ENCODE measurements around the gene FOS. TPM values are rescaled to one million over a fixed set of nuclear protein-coding genes. Genes with fewer than 3 reads are reported as not detected.

The FOS gene
- total and polyA plus RNA-seq, 2 of the 13 experiments (the other 11 are each of a cell fraction or from before 2014, with no cell fraction given), result 15.9 to 24.2 TPM

DNA sequence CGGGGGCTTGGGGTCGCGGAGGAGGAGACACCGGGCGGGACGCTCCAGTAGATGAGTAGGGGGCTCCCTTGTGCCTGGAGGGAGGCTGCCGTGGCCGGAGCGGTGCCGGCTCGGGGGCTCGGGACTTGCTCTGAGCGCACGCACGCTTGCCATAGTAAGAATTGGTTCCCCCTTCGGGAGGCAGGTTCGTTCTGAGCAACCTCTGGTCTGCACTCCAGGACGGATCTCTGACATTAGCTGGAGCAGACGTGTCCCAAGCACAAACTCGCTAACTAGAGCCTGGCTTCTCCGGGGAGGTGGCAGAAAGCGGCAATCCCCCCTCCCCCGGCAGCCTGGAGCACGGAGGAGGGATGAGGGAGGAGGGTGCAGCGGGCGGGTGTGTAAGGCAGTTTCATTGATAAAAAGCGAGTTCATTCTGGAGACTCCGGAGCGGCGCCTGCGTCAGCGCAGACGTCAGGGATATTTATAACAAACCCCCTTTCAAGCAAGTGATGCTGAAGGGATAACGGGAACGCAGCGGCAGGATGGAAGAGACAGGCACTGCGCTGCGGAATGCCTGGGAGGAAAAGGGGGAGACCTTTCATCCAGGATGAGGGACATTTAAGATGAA is 630 bp downstream of the FOS start (continued):
- TF ChIP-seq, protein P1, sequence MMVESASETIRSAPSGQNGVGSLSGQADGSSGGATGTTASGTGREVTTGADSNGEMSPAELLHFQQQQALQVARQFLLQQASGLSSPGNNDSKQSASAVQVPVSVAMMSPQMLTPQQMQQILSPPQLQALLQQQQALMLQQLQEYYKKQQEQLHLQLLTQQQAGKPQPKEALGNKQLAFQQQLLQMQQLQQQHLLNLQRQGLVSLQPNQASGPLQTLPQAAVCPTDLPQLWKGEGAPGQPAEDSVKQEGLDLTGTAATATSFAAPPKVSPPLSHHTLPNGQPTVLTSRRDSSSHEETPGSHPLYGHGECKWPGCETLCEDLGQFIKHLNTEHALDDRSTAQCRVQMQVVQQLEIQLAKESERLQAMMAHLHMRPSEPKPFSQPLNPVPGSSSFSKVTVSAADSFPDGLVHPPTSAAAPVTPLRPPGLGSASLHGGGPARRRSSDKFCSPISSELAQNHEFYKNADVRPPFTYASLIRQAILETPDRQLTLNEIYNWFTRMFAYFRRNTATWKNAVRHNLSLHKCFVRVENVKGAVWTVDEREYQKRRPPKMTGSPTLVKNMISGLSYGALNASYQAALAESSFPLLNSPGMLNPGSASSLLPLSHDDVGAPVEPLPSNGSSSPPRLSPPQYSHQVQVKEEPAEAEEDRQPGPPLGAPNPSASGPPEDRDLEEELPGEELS (CRISPR knock-in tag; IDR thresholded peaks at IDR 0.05), result no peak
- TF ChIP-seq ASH2L (IDR thresholded peaks at IDR 0.05; ENCODE audit: insufficient read length, low read depth, low read length) (peak; percentile 47), SRF (IDR thresholded peaks at IDR 0.05; ENCODE audit: low read depth, low read length) (no peak), AHR (CRISPR knock-in tag; IDR thresholded peaks at IDR 0.05) (no peak), ZNF709 (CRISPR knock-in tag; IDR thresholded peaks at IDR 0.05) (no peak), AGO1 (IDR thresholded peaks at IDR 0.05; ENCODE audit: low read depth, low read length, poor library complexity, severe bottlenecking) (peak; percentile 24), ZNF383 (CRISPR knock-in tag; IDR thresholded peaks at IDR 0.05; ENCODE audit: borderline replicate concordance) (no peak), JARID2 (CRISPR knock-in tag; IDR thresholded peaks at IDR 0.05; ENCODE audit: insufficient replicate concordance) (no peak), ZFP62 (CRISPR knock-in tag; IDR thresholded peaks at IDR 0.05) (no peak), HNRNPL (IDR thresholded peaks at IDR 0.05; ENCODE audit: low read depth, low read length) (no peak)
- TF ChIP-seq, protein P2, sequence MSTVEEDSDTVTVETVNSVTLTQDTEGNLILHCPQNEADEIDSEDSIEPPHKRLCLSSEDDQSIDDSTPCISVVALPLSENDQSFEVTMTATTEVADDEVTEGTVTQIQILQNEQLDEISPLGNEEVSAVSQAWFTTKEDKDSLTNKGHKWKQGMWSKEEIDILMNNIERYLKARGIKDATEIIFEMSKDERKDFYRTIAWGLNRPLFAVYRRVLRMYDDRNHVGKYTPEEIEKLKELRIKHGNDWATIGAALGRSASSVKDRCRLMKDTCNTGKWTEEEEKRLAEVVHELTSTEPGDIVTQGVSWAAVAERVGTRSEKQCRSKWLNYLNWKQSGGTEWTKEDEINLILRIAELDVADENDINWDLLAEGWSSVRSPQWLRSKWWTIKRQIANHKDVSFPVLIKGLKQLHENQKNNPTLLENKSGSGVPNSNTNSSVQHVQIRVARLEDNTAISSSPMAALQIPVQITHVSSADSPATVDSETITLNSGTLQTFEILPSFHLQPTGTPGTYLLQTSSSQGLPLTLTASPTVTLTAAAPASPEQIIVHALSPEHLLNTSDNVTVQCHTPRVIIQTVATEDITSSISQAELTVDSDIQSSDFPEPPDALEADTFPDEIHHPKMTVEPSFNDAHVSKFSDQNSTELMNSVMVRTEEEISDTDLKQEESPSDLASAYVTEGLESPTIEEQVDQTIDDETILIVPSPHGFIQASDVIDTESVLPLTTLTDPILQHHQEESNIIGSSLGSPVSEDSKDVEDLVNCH (CRISPR knock-in tag; IDR thresholded peaks at IDR 0.05), result no peak
- TF ChIP-seq, protein P3, sequence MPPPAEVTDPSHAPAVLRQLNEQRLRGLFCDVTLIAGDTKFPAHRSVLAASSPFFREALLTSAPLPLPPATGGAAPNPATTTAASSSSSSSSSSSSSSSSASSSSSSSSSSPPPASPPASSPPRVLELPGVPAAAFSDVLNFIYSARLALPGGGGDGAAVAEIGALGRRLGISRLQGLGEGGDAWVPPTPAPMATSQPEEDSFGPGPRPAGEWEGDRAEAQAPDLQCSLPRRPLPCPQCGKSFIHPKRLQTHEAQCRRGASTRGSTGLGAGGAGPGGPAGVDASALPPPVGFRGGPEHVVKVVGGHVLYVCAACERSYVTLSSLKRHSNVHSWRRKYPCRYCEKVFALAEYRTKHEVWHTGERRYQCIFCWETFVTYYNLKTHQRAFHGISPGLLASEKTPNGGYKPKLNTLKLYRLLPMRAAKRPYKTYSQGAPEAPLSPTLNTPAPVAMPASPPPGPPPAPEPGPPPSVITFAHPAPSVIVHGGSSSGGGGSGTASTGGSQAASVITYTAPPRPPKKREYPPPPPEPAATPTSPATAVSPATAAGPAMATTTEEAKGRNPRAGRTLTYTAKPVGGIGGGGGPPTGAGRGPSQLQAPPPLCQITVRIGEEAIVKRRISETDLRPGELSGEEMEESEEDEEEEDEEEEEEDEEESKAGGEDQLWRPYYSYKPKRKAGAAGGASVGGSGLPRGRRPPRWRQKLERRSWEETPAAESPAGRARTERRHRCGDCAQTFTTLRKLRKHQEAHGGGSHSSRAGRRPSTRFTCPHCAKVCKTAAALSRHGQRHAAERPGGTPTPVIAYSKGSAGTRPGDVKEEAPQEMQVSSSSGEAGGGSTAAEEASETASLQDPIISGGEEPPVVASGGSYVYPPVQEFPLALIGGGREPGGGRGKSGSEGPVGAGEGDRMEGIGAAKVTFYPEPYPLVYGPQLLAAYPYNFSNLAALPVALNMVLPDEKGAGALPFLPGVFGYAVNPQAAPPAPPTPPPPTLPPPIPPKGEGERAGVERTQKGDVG (CRISPR knock-in tag; IDR thresholded peaks at IDR 0.05; ENCODE audit: borderline replicate concordance), result 0 out of 2 replicates have a peak, but pooled peaks have one; percentile 5
- TF ChIP-seq, protein P4, sequence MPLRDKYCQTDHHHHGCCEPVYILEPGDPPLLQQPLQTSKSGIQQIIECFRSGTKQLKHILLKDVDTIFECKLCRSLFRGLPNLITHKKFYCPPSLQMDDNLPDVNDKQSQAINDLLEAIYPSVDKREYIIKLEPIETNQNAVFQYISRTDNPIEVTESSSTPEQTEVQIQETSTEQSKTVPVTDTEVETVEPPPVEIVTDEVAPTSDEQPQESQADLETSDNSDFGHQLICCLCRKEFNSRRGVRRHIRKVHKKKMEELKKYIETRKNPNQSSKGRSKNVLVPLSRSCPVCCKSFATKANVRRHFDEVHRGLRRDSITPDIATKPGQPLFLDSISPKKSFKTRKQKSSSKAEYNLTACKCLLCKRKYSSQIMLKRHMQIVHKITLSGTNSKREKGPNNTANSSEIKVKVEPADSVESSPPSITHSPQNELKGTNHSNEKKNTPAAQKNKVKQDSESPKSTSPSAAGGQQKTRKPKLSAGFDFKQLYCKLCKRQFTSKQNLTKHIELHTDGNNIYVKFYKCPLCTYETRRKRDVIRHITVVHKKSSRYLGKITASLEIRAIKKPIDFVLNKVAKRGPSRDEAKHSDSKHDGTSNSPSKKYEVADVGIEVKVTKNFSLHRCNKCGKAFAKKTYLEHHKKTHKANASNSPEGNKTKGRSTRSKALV (CRISPR knock-in tag; IDR thresholded peaks at IDR 0.05), result no peak
- TF ChIP-seq, protein P5, sequence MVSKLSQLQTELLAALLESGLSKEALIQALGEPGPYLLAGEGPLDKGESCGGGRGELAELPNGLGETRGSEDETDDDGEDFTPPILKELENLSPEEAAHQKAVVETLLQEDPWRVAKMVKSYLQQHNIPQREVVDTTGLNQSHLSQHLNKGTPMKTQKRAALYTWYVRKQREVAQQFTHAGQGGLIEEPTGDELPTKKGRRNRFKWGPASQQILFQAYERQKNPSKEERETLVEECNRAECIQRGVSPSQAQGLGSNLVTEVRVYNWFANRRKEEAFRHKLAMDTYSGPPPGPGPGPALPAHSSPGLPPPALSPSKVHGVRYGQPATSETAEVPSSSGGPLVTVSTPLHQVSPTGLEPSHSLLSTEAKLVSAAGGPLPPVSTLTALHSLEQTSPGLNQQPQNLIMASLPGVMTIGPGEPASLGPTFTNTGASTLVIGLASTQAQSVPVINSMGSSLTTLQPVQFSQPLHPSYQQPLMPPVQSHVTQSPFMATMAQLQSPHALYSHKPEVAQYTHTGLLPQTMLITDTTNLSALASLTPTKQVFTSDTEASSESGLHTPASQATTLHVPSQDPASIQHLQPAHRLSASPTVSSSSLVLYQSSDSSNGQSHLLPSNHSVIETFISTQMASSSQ (IDR thresholded peaks at IDR 0.05; ENCODE audit: low read depth), result no peak
- TF ChIP-seq, protein P5 (CRISPR knock-in tag; IDR thresholded peaks at IDR 0.05; ENCODE audit: borderline replicate concordance), result no peak
